NT2/D1 (cell line): ENCODE results near the gene DNMT3A.

Experiments
- DNase-seq: peaks from one replicate; pipeline ENCODE4 v3.0.0-alpha.2; 2011; ENCODE audit warnings: low read depth, low spot score
- H3K27me3 ChIP-seq: 2 replicates; pipeline ENCODE4 v1.6.0; 2011; ENCODE audit warnings: mild to moderate bottlenecking; ENCODE audit not compliant: insufficient read length, insufficient read depth
- H3K36me3 ChIP-seq: 2 replicates; pipeline ENCODE4 v1.6.1; 2011; ENCODE audit warnings: mild to moderate bottlenecking, low read length, mixed read lengths; ENCODE audit not compliant: insufficient read depth, insufficient read length
- H3K4me1 ChIP-seq: 2 replicates; pipeline ENCODE4 v1.5.1; 2011; ENCODE audit not compliant: insufficient read depth, insufficient read length
- H3K4me3 ChIP-seq: 2 replicates; pipeline ENCODE4 v1.5.1; 2011; ENCODE audit warnings: low read depth; ENCODE audit not compliant: insufficient read length
- H3K9ac ChIP-seq: 2 replicates; pipeline ENCODE4 v1.6.0; 2011; ENCODE audit warnings: low read depth; ENCODE audit not compliant: insufficient read length
- H3K9me3 ChIP-seq: 2 replicates; pipeline ENCODE4 v1.5.1; 2011; ENCODE audit warnings: mild to moderate bottlenecking, low read length; ENCODE audit not compliant: insufficient read depth
- SUZ12 ChIP-seq: IDR thresholded peaks from 2 replicates; pipeline ENCODE4 v1.6.1; 2011; ENCODE audit not compliant: insufficient read length, insufficient read depth; ENCODE audit errors: extremely low read depth
- YY1 ChIP-seq: IDR thresholded peaks from 2 replicates; pipeline ENCODE4 v1.6.1; 2011; ENCODE audit not compliant: insufficient read length, insufficient read depth
- ZNF274 ChIP-seq: IDR thresholded peaks from 2 replicates; pipeline ENCODE4 v1.6.1; 2011; ENCODE audit warnings: mild to moderate bottlenecking, low read depth, low read length

Gene DNMT3A

DNA sequence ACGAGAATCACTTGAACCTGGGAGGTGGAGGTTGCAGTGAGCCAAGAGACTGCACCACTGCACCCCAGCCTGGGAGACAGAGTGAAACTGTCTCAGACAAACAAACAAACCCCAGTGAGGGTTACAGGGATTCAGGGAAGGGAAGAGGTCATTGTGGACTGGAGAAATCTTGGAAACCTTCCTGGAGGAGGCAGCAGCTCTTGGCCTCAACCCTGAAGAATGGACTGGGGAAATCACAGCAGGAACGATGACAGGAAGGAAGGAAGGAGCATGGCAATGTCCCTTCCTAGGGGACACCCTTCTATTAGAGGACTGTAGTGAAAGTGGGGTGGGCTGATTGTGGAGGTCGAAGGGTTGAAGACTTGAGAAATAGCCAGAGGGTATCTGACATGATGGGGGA, 72.5 kb downstream of the DNMT3A start:
- DNase-seq = no peak
- Histone ChIP-seq H3K9ac (no peak overlapping the region), H3K4me1 (peaks cover 6% of the 10 kb centered on the region), H3K4me3 (no peak overlapping the region), H3K9me3 (no peaks in the 10 kb centered on the region), H3K36me3 (no peaks in the 10 kb centered on the region), H3K27me3 (no peaks in the 10 kb centered on the region)
- no peak for TF ChIP-seq SUZ12
- TF ChIP-seq ZNF274 = no peak
- no peak for TF ChIP-seq YY1

GRCh38 chr2:25268139-25268538, 73.6 kb downstream of the DNMT3A start:
- Histone ChIP-seq H3K4me3 (no peak overlapping the region), H3K9ac (no peak overlapping the region), H3K36me3 (no peaks in the 10 kb centered on the region), H3K4me1 (peaks cover 14% of the 10 kb centered on the region), H3K27me3 (no peaks in the 10 kb centered on the region), H3K9me3 (no peaks in the 10 kb centered on the region)
- DNase-seq = no peak
- TF ChIP-seq ZNF274 (no peak), YY1 (no peak), SUZ12 (no peak)

GRCh38 chr2:25266399-25266798, 75.3 kb downstream of the DNMT3A start:
- Histone ChIP-seq H3K4me3 (no peak overlapping the region), H3K27me3 (no peaks in the 10 kb centered on the region), H3K9me3 (no peaks in the 10 kb centered on the region), H3K36me3 (no peaks in the 10 kb centered on the region), H3K4me1 (peaks cover 17% of the 10 kb centered on the region), H3K9ac (no peak overlapping the region)
- TF ChIP-seq YY1 (no peak), ZNF274 (no peak), SUZ12 (no peak)
- no peak for DNase-seq

- H3K36me3 ChIP-seq = no peaks in the 10 kb centered on the region
- peaks cover 14% of the 10 kb centered on the region for H3K4me1 ChIP-seq
- TF ChIP-seq SUZ12 = no peak
- no peak for TF ChIP-seq ZNF274
- no peak for TF ChIP-seq YY1
These were observed 75.9 kb downstream of the DNMT3A start for GRCh38 chr2:25265802-25266201.

GRCh38 chr2:25265001-25265400, 76.7 kb downstream of the DNMT3A start:
- no peak for DNase-seq
- Histone ChIP-seq H3K36me3 (no peaks in the 10 kb centered on the region), H3K9ac (no peak overlapping the region), H3K27me3 (no peaks in the 10 kb centered on the region), H3K4me1 (peaks cover 22% of the 10 kb centered on the region), H3K4me3 (no peak overlapping the region), H3K9me3 (no peaks in the 10 kb centered on the region)
- TF ChIP-seq ZNF274 = no peak
- no peak for TF ChIP-seq SUZ12
- TF ChIP-seq YY1 = no peak

More at GRCh38 chr2:25265802-25266201, 75.9 kb downstream of the DNMT3A start:
- Histone ChIP-seq H3K4me3 (no peak overlapping the region), H3K9ac (no peak overlapping the region), H3K27me3 (no peaks in the 10 kb centered on the region), H3K9me3 (no peaks in the 10 kb centered on the region)
- DNase-seq = no peak

DNA sequence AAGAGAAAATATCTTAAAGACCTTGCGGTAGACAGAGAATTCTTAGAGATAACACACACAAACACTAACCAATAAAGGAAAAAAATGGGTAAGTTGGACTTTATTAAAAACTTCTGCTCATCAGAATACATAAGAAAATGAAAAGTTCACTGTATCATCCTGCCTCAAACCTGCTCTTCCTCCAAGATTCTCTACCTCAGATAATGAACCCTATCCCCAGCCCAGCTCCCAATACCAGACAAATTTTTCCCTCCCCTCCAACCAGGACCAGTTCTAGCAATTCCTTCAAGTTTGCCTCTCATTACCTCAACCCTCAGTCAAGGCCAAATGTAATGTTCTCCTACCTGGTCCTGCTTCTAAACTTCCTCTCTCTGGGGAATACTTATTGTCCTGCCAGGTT, 79.4 kb downstream of the DNMT3A start:
- DNase-seq = no peak
- Histone ChIP-seq H3K9ac (no peak overlapping the region), H3K36me3 (no peaks in the 10 kb centered on the region), H3K4me1 (peaks cover 26% of the 10 kb centered on the region), H3K4me3 (no peak overlapping the region), H3K27me3 (no peaks in the 10 kb centered on the region), H3K9me3 (no peaks in the 10 kb centered on the region)
- TF ChIP-seq YY1 (no peak), SUZ12 (no peak), ZNF274 (no peak)

GRCh38 chr2:25259737-25260124, 82.0 kb downstream of the DNMT3A start:
- no peaks in the 10 kb centered on the region for H3K36me3 ChIP-seq
- H3K9me3 ChIP-seq = no peaks in the 10 kb centered on the region
- H3K4me3 ChIP-seq = no peak overlapping the region
- peak overlapping the region; percentile 38 for H3K9ac ChIP-seq
- DNase-seq = peak; percentile 97
- TF ChIP-seq SUZ12 (no peak), ZNF274 (no peak), YY1 (no peak)
- peaks cover 30% of the 10 kb centered on the region for H3K4me1 ChIP-seq
- H3K27me3 ChIP-seq = no peaks in the 10 kb centered on the region
